Lower leg skin (tissue), 3 donors: Measurements from ENCODE around the gene TRMT61A.

Experiments used
- CTCF ChIP-seq, 3 donors: fragments of 450-650 bp; IDR thresholded peaks; one replicate each; pipeline ENCODE4 v1.5.1; 2016; ENCODE audit warnings: antibody characterized with exemption in 3 of 3, mild to moderate bottlenecking in 3 of 3, moderate library complexity in 2 of 3
- POLR2A ChIP-seq, 2 donors: fragments of 450-650 bp; IDR thresholded peaks; one replicate each; pipeline ENCODE4 v1.6.1; 2016 to 2017; ENCODE audit warnings: antibody characterized with exemption in 2 of 2, mild to moderate bottlenecking in 1 of 2, moderate library complexity in 1 of 2

GRCh38 chr14:103534576-103535061 is 5.6 kb downstream of the TRMT61A start:
- TF ChIP-seq CTCF (IDR thresholded peaks at IDR 0.05), result no peak
- TF ChIP-seq POLR2A (IDR thresholded peaks at IDR 0.05), result no peak
